Left ventricle myocardium inferior (tissue), 1 donor: Measurements from ENCODE around the gene AMN. TPM values are rescaled to one million over a fixed set of nuclear protein-coding genes. Genes with fewer than 3 reads are reported as not detected.

ENCODE experiments used
- DNase-seq: peaks from one replicate; pipeline ENCODE4 v3.0.0-alpha.2; 2020
- H3K27ac ChIP-seq: fragments of 200-600 bp; replicated peaks from 2 replicates; pipeline ENCODE4 v1.8.0; 2021
- H3K27me3 ChIP-seq: fragments of 200-600 bp; 2 replicates; pipeline ENCODE4 v1.8.0; 2021; ENCODE audit warnings: low read depth
- H3K36me3 ChIP-seq: fragments of 200-600 bp; 2 replicates; pipeline ENCODE4 v1.8.0; 2021
- H3K4me1 ChIP-seq: fragments of 200-600 bp; 2 replicates; pipeline ENCODE4 v1.8.0; 2021
- H3K4me3 ChIP-seq: fragments of 200-600 bp; 2 replicates; pipeline ENCODE4 v1.8.0; 2021; ENCODE audit warnings: mild to moderate bottlenecking, moderate library complexity
- H3K9me3 ChIP-seq: fragments of 200-600 bp; replicated peaks from 2 replicates; pipeline ENCODE4 v1.8.0; 2021
- CTCF ChIP-seq: fragments of 200-600 bp; IDR thresholded peaks from 2 replicates; pipeline ENCODE4 v1.8.0; 2021; ENCODE audit warnings: antibody characterized with exemption, mild to moderate bottlenecking, borderline replicate concordance
- intact Hi-C: fragments of 100-400 bp; cut with micrococcal nuclease; formaldehyde crosslinking; loops from one replicate; pipeline ENCODE4 v1.11.0; 2022
- total RNA-seq: library from RNA; stranded (reverse); fragmentation: NEBNext Ultra II Directional; extraction: Animal tissue kit (Norgen Biotek cat#: 25700); gene quantifications from one replicate; pipeline ENCODE4 v1.2.1, GENCODE V29; 2021
- donor health status: DM: no; HTN: yes; CAD: no; lungs with severe emphysema.

AMN gene
- total RNA-seq, 1 donor from 2014 or later, result not detected

- intact Hi-C loops, result no loop called here
- H3K27ac ChIP-seq, result no peak overlapping the region
- no peak for DNase-seq
- H3K36me3 ChIP-seq, result peaks cover 93% of the 10 kb centered on the region
- H3K4me1 ChIP-seq, result peaks cover 19% of the 10 kb centered on the region
- no peaks in the 10 kb centered on the region for H3K9me3 ChIP-seq
- no peak overlapping the region for H3K4me3 ChIP-seq
- no peaks in the 10 kb centered on the region for H3K27me3 ChIP-seq
- no peak for TF ChIP-seq CTCF
Measured at GRCh38 chr14:102948698-102949061, 26.2 kb downstream of the AMN start.

GRCh38 chr14:102949062-102949800, 26.8 kb downstream of the AMN start:
- TF ChIP-seq CTCF, result no peak
- peak overlapping the region; percentile 9 for H3K27ac ChIP-seq
- H3K4me1 ChIP-seq, result peaks cover 19% of the 10 kb centered on the region
- H3K36me3 ChIP-seq, result peaks cover 93% of the 10 kb centered on the region
- H3K4me3 ChIP-seq, result no peak overlapping the region
- no peaks in the 10 kb centered on the region for H3K27me3 ChIP-seq
- intact Hi-C loops, result no loop called here
- DNase-seq, result no peak
- no peaks in the 10 kb centered on the region for H3K9me3 ChIP-seq

GRCh38 chr14:102949801-102950451, 27.5 kb downstream of the AMN start:
- Histone ChIP-seq H3K27ac (peak overlapping the region; percentile 9), H3K36me3 (peaks cover 93% of the 10 kb centered on the region), H3K9me3 (no peaks in the 10 kb centered on the region), H3K4me3 (no peak overlapping the region), H3K4me1 (peaks cover 20% of the 10 kb centered on the region), H3K27me3 (no peaks in the 10 kb centered on the region)
- intact Hi-C loops, result no loop called here
- peak; percentile 60 for DNase-seq
- no peak for TF ChIP-seq CTCF

- H3K9me3 ChIP-seq, result no peaks in the 10 kb centered on the region
- intact Hi-C loops, result no loop called here
- H3K4me3 ChIP-seq, result no peak overlapping the region
- TF ChIP-seq CTCF, result no peak
- no peak overlapping the region for H3K27ac ChIP-seq
- DNase-seq, result no peak
- no peaks in the 10 kb centered on the region for H3K27me3 ChIP-seq
- peaks cover 93% of the 10 kb centered on the region for H3K36me3 ChIP-seq
- H3K4me1 ChIP-seq, result peaks cover 24% of the 10 kb centered on the region
Measured at GRCh38 chr14:102951034-102951433, 28.6 kb downstream of the AMN start.

GRCh38 chr14:102951799-102952198, 29.3 kb downstream of the AMN start:
- H3K36me3 ChIP-seq, result peaks cover 93% of the 10 kb centered on the region
- intact Hi-C loops, result no loop called here
- no peaks in the 10 kb centered on the region for H3K27me3 ChIP-seq
- no peaks in the 10 kb centered on the region for H3K9me3 ChIP-seq
- no peak for TF ChIP-seq CTCF
- no peak for DNase-seq
- H3K27ac ChIP-seq, result no peak overlapping the region
- H3K4me1 ChIP-seq, result peaks cover 24% of the 10 kb centered on the region
- no peak overlapping the region for H3K4me3 ChIP-seq
